HG02763 (cell line): ENCODE data around the gene RNF103.
"Not testable (repeated sequence)": the region's sequence is repeated elsewhere in the genome, so short reads cannot be mapped to it uniquely, and the experiment has no call there.

ENCODE experiments used
- ATAC-seq: cut with Tn5 transposase; IDR thresholded peaks from one replicate; pipeline ENCODE4 v1.9.1; 2021; ENCODE audit warnings: mild to moderate bottlenecking, moderate library complexity; ENCODE audit not compliant: unreplicated experiment

Gene RNF103

GRCh38 chr2:86627550-86627949 lies 3.9 kb upstream of the RNF103 start:
- ATAC-seq = no peak

GRCh38 chr2:86625096-86625495 lies 1.4 kb upstream of the RNF103 start:
- ATAC-seq = no peak

GRCh38 chr2:86624267-86624547 lies 542 bp upstream of the RNF103 start:
- ATAC-seq = no peak

GRCh38 chr2:86623043-86623493 lies 597 bp downstream of the RNF103 start:
- ATAC-seq = peak; percentile 46

GRCh38 chr2:86622519-86623042 lies 1.1 kb downstream of the RNF103 start:
- ATAC-seq = no peak

GRCh38 chr2:86621280-86621943 lies 2.3 kb downstream of the RNF103 start:
- ATAC-seq = no peak

- peak; percentile 45 for ATAC-seq
These were observed 5.9 kb downstream of the RNF103 start for GRCh38 chr2:86617738-86618137.

- ATAC-seq = peak; percentile 47
These were observed 6.5 kb downstream of the RNF103 start for GRCh38 chr2:86617153-86617552.

GRCh38 chr2:86616502-86616901 lies 7.2 kb downstream of the RNF103 start:
- ATAC-seq = no peak

- no peak for ATAC-seq
These were observed 8.1 kb downstream of the RNF103 start for GRCh38 chr2:86615596-86615995.

- ATAC-seq = no peak
These were observed 10.2 kb downstream of the RNF103 start for GRCh38 chr2:86613515-86613914.

- ATAC-seq = no peak
These were observed 12.8 kb downstream of the RNF103 start for GRCh38 chr2:86610871-86611270.

GRCh38 chr2:86608832-86609410 lies 14.7 kb downstream of the RNF103 start:
- ATAC-seq = no peak

- ATAC-seq = no peak
These were observed 19.8 kb downstream of the RNF103 start for GRCh38 chr2:86603905-86604304.

- no peak for ATAC-seq
These were observed 24.7 kb downstream of the RNF103 start for GRCh38 chr2:86598966-86599365.

- no peak for ATAC-seq
These were observed 27.5 kb downstream of the RNF103 start for GRCh38 chr2:86596118-86596517.

- no peak for ATAC-seq
These were observed 30.4 kb downstream of the RNF103 start for GRCh38 chr2:86593266-86593665.

GRCh38 chr2:86592547-86593230 lies 31.0 kb downstream of the RNF103 start:
- ATAC-seq = no peak

GRCh38 chr2:86589701-86590100 lies 34.0 kb downstream of the RNF103 start:
- not testable (repeated sequence) for ATAC-seq

- no peak for ATAC-seq
These were observed 39.3 kb downstream of the RNF103 start for GRCh38 chr2:86584151-86584913.

GRCh38 chr2:86580560-86580959 lies 43.1 kb downstream of the RNF103 start:
- ATAC-seq = no peak
